Trophoblast cell (in vitro differentiated cells and primary cell): ENCODE measurements around the gene ATXN2.
"Not testable (repeated sequence)": the region's sequence is repeated elsewhere in the genome, so short reads cannot be mapped to it uniquely, and the experiment has no call there.

ENCODE experiments used
- DNase-seq, 2 donors: peaks; one replicate each; pipeline ENCODE4 v3.0.0-alpha.2; 2016
- H2AFZ ChIP-seq: 2 replicates; pipeline ENCODE4 v1.6.1; 2013; ENCODE audit warnings: low read length, moderate library complexity, mild to moderate bottlenecking; ENCODE audit not compliant: insufficient read depth, poor library complexity
- H2AK5ac ChIP-seq: 2 replicates; pipeline ENCODE4 v1.6.1; 2013; ENCODE audit warnings: mild to moderate bottlenecking, low read length
- H2BK120ac ChIP-seq: 2 replicates; pipeline ENCODE4 v1.6.1; 2013; ENCODE audit warnings: low read length, mild to moderate bottlenecking, moderate library complexity; ENCODE audit not compliant: insufficient read depth, poor library complexity
- H2BK12ac ChIP-seq: 2 replicates; pipeline ENCODE4 v1.6.1; 2013; ENCODE audit warnings: mild to moderate bottlenecking, low read length, moderate library complexity
- H2BK5ac ChIP-seq: 2 replicates; pipeline ENCODE4 v1.6.1; 2013; ENCODE audit warnings: low read length, low read depth, moderate library complexity, mild to moderate bottlenecking; ENCODE audit not compliant: poor library complexity
- H3K14ac ChIP-seq: 2 replicates; pipeline ENCODE4 v1.6.1; 2013; ENCODE audit warnings: mild to moderate bottlenecking, low read length
- H3K18ac ChIP-seq: 2 replicates; pipeline ENCODE4 v1.6.1; 2013; ENCODE audit warnings: mild to moderate bottlenecking, low read length
- H3K23ac ChIP-seq: 2 replicates; pipeline ENCODE4 v1.6.1; 2013; ENCODE audit warnings: low read length
- H3K27ac ChIP-seq: 2 replicates; pipeline ENCODE4 v1.5.1; 2013; ENCODE audit warnings: low read depth, mild to moderate bottlenecking, inconsistent platforms, low read length, moderate library complexity
- H3K27me3 ChIP-seq: 2 replicates; pipeline ENCODE4 v1.6.1; 2013; ENCODE audit warnings: inconsistent platforms, mild to moderate bottlenecking, low read length, moderate library complexity; ENCODE audit not compliant: insufficient read depth
- H3K36me3 ChIP-seq, 2 experiments: 1 replicate in 1 of 2; 2 replicates in 1 of 2; pipeline ENCODE4 v1.6.1; 2013; ENCODE audit warnings: low read length in 2 of 2, mild to moderate bottlenecking in 2 of 2, moderate library complexity in 1 of 2; ENCODE audit not compliant: insufficient read depth in 2 of 2, control insufficient read depth in 1 of 2
- H3K4ac ChIP-seq: 2 replicates; pipeline ENCODE4 v1.6.1; 2013; ENCODE audit warnings: low read depth, mild to moderate bottlenecking, low read length, moderate library complexity
- H3K4me1 ChIP-seq, 2 experiments: 1 replicate in 1 of 2; 2 replicates in 1 of 2; pipeline ENCODE4 v1.6.1; 2013; ENCODE audit warnings: low read length in 2 of 2, mild to moderate bottlenecking in 2 of 2, moderate library complexity in 1 of 2; ENCODE audit not compliant: insufficient read depth in 2 of 2, control insufficient read depth in 1 of 2
- H3K4me2 ChIP-seq: 2 replicates; pipeline ENCODE4 v1.6.1; 2013; ENCODE audit warnings: inconsistent platforms, mild to moderate bottlenecking, low read length, moderate library complexity
- H3K4me3 ChIP-seq: 2 replicates; pipeline ENCODE4 v1.5.1; 2013; ENCODE audit warnings: mild to moderate bottlenecking, low read depth, low read length, inconsistent platforms
- H3K79me1 ChIP-seq: one replicate; pipeline ENCODE4 v1.6.1; 2013; ENCODE audit warnings: low read length
- H3K79me2 ChIP-seq: 2 replicates; pipeline ENCODE4 v1.6.1; 2013; ENCODE audit warnings: low read length, mild to moderate bottlenecking; ENCODE audit not compliant: control insufficient read depth, insufficient read depth, poor library complexity
- H3K9ac ChIP-seq: 2 replicates; pipeline ENCODE4 v1.6.1; 2013; ENCODE audit warnings: mild to moderate bottlenecking, low read length
- H3K9me3 ChIP-seq: 2 replicates; pipeline ENCODE4 v1.6.1; 2013; ENCODE audit warnings: low read depth, mild to moderate bottlenecking, control low read depth, inconsistent platforms, low read length; ENCODE audit not compliant: insufficient read depth
- H4K12ac ChIP-seq: 2 replicates; pipeline ENCODE4 v1.6.1; 2013; ENCODE audit warnings: low read depth, mild to moderate bottlenecking, low read length, moderate library complexity
- H4K8ac ChIP-seq: 2 replicates; pipeline ENCODE4 v1.6.1; 2013; ENCODE audit warnings: low read depth, mild to moderate bottlenecking, low read length, moderate library complexity
- H4K91ac ChIP-seq: one replicate; pipeline ENCODE4 v1.6.1; 2013; ENCODE audit warnings: low read depth, mild to moderate bottlenecking, low read length, moderate library complexity
- WGBS: extraction: QIAGEN DNeasy Blood & Tissue Kit; methylation state at CpG from one replicate; pipeline ENCODE4 v1.1.7; 2013; ENCODE audit warnings: missing lambda C conversion rate; ENCODE audit not compliant: insufficient read length, insufficient coverage; ENCODE audit errors: extremely low coverage; 5-methylcytosine and 5-hydroxymethylcytosine counted together

Gene ATXN2

DNA sequence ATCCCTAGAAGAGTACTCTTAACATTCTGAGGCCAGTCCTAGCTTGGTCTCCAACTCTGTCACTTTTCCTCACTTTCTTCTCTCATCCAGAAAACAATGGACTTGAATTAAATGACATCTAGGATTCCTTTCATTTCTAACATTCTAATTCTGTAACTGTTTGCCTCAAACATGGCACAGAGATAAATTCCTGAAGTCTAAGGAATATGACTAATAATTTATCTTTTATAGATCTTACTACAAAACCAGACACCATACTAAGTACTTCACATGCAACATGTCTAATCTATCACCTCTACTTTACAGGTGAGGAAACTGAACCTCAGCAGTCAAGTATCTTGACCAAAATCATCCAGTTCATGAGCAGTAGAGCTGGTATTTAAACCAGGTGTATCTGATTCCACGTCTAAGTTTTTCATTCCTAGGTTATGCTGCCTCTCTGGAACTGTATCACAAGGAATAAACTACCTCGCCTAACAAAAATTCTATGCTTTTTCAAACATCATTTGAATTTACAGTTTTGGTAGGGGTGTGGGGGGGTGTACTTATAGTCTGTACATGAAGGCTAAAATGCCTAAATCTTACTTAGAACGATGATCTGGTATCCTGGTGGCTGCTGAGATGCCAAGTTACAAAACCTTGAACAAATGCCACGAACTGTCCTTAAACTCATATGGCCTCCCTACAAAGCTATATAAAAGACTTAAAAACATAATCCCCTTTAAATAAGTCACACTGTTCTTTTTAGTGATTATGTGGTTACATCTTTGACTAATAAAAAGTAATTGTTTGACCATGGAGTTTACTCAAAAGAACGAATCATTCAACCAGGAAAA lies 41.6 kb downstream of the ATXN2 start:
- no peak overlapping the region for H2BK5ac ChIP-seq
- no peak overlapping the region for H3K23ac ChIP-seq
- WGBS = no CpG with 5 or more reads among the region's 5 CpGs
- no peak overlapping the region for H4K91ac ChIP-seq
- no peaks in the 10 kb centered on the region for H3K9me3 ChIP-seq
- no peaks in the 10 kb centered on the region for H3K27me3 ChIP-seq
- no peak overlapping the region for H4K12ac ChIP-seq
- H3K4me1 ChIP-seq = no peaks in the 10 kb centered on the region
- H3K9ac ChIP-seq = no peak overlapping the region
- no peak overlapping the region for H2AFZ ChIP-seq
- H2BK120ac ChIP-seq = no peak overlapping the region
- H3K14ac ChIP-seq = no peak overlapping the region
- no peak overlapping the region for H3K18ac ChIP-seq
- H4K8ac ChIP-seq = no peak overlapping the region
- no peak overlapping the region for H3K4me3 ChIP-seq
- peaks cover 2% of the 10 kb centered on the region for H3K79me2 ChIP-seq
- no peak overlapping the region for H3K4ac ChIP-seq
- H2BK12ac ChIP-seq = no peak overlapping the region
- no peak overlapping the region for H3K27ac ChIP-seq
- DNase-seq = peak; percentile 4 to 61
- peaks cover 0 to 2% of the 10 kb centered on the region in 2 experiments for H3K36me3 ChIP-seq
- no peak overlapping the region for H2AK5ac ChIP-seq
- H3K79me1 ChIP-seq = no peaks in the 10 kb centered on the region
- H3K4me2 ChIP-seq = no peak overlapping the region

DNA sequence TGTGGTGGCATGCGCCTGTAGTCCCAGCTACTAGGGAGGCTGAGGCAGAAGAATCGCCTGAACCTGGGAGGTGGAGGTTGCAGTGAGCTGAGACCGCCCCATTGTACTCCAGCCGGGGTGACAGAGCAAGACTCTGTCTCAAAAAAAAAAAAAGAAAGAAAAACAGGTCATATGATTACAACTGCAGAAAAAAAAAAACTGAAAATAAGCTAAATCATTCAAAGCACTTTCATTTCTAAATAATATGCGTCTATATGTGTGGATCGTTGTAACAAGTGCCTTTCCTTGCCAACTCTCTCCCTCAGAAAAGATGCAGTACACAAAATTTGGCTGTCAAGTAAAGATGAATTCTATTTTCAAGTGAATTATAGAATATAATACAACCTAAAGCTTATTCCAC lies 42.4 kb downstream of the ATXN2 start:
- Histone ChIP-seq H4K12ac (no peak overlapping the region), H3K36me3 (peaks cover 3 to 5% of the 10 kb centered on the region in 2 experiments), H3K27ac (no peak overlapping the region), H2BK120ac (no peak overlapping the region), H3K18ac (no peak overlapping the region), H4K91ac (no peak overlapping the region), H3K14ac (no peak overlapping the region), H3K27me3 (no peaks in the 10 kb centered on the region), H2AFZ (no peak overlapping the region), H2BK12ac (no peak overlapping the region), H3K79me1 (no peaks in the 10 kb centered on the region), H3K4me3 (no peak overlapping the region), H3K79me2 (no peaks in the 10 kb centered on the region), H2BK5ac (no peak overlapping the region), H3K4me2 (no peak overlapping the region), H2AK5ac (no peak overlapping the region), H4K8ac (no peak overlapping the region), H3K23ac (no peak overlapping the region), H3K4ac (no peak overlapping the region), H3K9ac (no peak overlapping the region), H3K9me3 (no peaks in the 10 kb centered on the region), H3K4me1 (no peaks in the 10 kb centered on the region)
- DNase-seq = no peak
- no CpG with 5 or more reads among the region's 6 CpGs for WGBS

DNA sequence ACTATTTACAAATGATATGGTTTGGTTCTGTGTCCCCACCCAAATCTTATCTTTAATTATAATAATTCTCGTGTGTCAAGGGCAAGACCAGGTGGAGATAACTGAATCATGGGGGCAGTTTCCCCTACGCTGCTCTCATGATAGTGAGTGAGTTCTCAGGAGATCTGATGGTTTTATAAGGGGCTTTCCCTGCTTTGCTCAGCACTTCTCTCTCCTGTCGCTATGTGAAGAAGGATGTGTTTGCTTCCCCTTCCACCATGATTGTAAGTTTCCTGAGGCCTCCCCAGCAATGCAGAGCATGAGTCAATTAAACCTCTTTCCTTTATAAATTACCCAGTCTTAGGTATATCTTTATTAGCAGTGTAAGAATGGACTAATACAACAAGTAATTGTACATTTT lies 43.8 kb downstream of the ATXN2 start:
- no CpG with 5 or more reads among the region's 3 CpGs for WGBS
- not testable (repeated sequence) for H3K4me1 ChIP-seq

DNA sequence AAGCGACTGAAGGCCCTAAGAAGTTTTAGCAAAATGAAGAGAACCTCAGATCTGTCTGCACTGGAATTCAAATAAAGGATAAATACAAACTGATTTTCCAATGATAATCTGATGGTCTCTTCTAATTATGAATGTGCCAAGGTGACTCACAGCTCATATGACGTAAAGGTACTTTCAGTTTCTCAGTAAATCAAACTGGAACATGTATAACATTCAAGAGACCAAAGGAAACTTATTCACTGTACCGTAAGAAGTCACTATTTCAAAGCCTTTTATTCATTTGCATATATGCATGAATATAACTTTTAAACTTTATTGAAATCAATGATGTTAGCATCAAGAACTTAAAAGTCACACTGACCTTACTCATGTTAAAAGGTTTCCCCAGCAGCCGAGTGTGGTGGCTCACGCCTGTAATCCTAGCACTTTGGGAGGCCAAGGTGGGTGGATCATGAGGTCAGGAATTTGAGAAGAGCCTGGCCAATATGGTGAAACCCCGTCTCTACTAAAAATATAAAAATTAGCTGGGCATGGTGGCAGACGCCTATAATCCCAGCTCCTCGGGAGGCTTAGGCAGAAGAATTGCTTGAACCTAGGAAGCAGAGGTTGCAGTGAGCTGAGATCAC lies 52.2 kb downstream of the ATXN2 start:
- Histone ChIP-seq H3K18ac (no peak overlapping the region), H3K27me3 (no peaks in the 10 kb centered on the region)

More for the DNA sequence above, 43.8 kb downstream of the ATXN2 start:
- H3K4me2 ChIP-seq, H3K18ac ChIP-seq, H3K4ac ChIP-seq, H3K27ac ChIP-seq, H2BK120ac ChIP-seq, DNase-seq, H3K79me2 ChIP-seq, H2AFZ ChIP-seq, H4K8ac ChIP-seq, H3K23ac ChIP-seq, H2BK12ac ChIP-seq, H4K12ac ChIP-seq, H3K9ac ChIP-seq, H3K14ac ChIP-seq, H4K91ac ChIP-seq, H3K27me3 ChIP-seq, H2BK5ac ChIP-seq, H3K4me3 ChIP-seq, H3K79me1 ChIP-seq, H2AK5ac ChIP-seq, H3K36me3 ChIP-seq, H3K9me3 ChIP-seq: not testable (repeated sequence)

More for the DNA sequence above, 52.2 kb downstream of the ATXN2 start:
- Histone ChIP-seq H3K4ac (no peak overlapping the region), H2AFZ (no peak overlapping the region), H3K9me3 (no peaks in the 10 kb centered on the region), H3K4me2 (no peak overlapping the region), H3K23ac (no peak overlapping the region), H2BK120ac (no peak overlapping the region), H3K4me3 (no peak overlapping the region), H4K91ac (no peak overlapping the region), H2BK12ac (no peak overlapping the region), H3K79me1 (no peaks in the 10 kb centered on the region), H2AK5ac (no peak overlapping the region), H3K36me3 (peaks cover 18 to 25% of the 10 kb centered on the region in 2 experiments), H3K14ac (no peak overlapping the region), H4K12ac (no peak overlapping the region), H4K8ac (no peak overlapping the region), H2BK5ac (no peak overlapping the region), H3K27ac (no peak overlapping the region), H3K79me2 (no peaks in the 10 kb centered on the region), H3K4me1 (no peaks in the 10 kb centered on the region), H3K9ac (no peak overlapping the region)
- no CpG with 5 or more reads among the region's 8 CpGs for WGBS
- no peak for DNase-seq
